ENCODE measurements around the gene WFDC1.

The WFDC1 gene

DNA sequence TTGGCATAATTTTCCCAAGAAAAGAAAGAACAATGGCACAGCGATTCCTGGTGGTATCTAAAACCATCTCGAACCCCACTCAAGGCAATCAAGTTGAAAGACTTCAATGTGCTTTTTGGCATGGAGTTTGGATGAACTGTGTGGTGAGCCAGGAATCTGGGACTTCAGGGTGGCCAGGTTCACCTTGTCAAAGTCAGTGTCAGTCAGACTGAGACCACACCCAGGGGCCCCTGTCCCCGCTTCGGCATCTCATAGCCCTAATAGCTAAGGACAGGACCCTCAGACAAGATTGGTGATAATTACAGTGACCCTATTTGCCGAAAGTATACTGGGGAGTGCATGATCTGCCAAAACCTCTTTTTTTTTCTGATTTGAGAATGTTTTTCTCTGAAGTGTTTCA is 25.8 kb downstream of the WFDC1 start:
- H3F3A ChIP-seq (ENCODE audit: low read depth), result no peaks in the 10 kb centered on the region
- no peaks in the 10 kb centered on the region for H4K20me1 ChIP-seq (ENCODE audit: insufficient read depth, low read length, poor library complexity, severe bottlenecking)
- no peaks in the 10 kb centered on the region for H3K79me2 ChIP-seq (ENCODE audit: insufficient read depth, low read length)
- no peak overlapping the region for H3K4me3 ChIP-seq (ENCODE audit: low read length, poor library complexity, severe bottlenecking)
- TF ChIP-seq CTCF (conservative IDR thresholded peaks at IDR 0.05; ENCODE audit: low read length) (no peak), EZH2phosphoT487 (IDR thresholded peaks at IDR 0.05; ENCODE audit: borderline replicate concordance) (no peak)
- peaks cover 3% of the 10 kb centered on the region; the same call in 1 of the 2 replicates for H3K9me3 ChIP-seq (ENCODE audit: insufficient read depth, low read depth, low read length)
- no peak overlapping the region for H2AFZ ChIP-seq (ENCODE audit: low read length)
- H3K36me3 ChIP-seq (ENCODE audit: insufficient read depth, low read length), result no peaks in the 10 kb centered on the region
- no peak overlapping the region for H3K4me2 ChIP-seq (ENCODE audit: low read depth, low read length, poor library complexity, severe bottlenecking)
- H3K9ac ChIP-seq (ENCODE audit: low read depth, low read length, poor library complexity, severe bottlenecking), result no peak overlapping the region
- no peaks in the 10 kb centered on the region for H3K9me2 ChIP-seq (replicated peaks; ENCODE audit: low read depth, low read length)
- H3K4me1 ChIP-seq (ENCODE audit: insufficient read depth, low read length, poor library complexity, severe bottlenecking), result no peaks in the 10 kb centered on the region
- H3K27me3 ChIP-seq (ENCODE audit: insufficient read depth, low read length, poor library complexity, severe bottlenecking), result no peaks in the 10 kb centered on the region

- H3K79me2 ChIP-seq (ENCODE audit: insufficient read depth, low read length), result no peaks in the 10 kb centered on the region
- no peaks in the 10 kb centered on the region for H3K36me3 ChIP-seq (ENCODE audit: insufficient read depth, low read length)
- H2AFZ ChIP-seq (ENCODE audit: low read length), result no peak overlapping the region
- no peak overlapping the region for H3K4me2 ChIP-seq (ENCODE audit: low read depth, low read length, poor library complexity, severe bottlenecking)
- no peaks in the 10 kb centered on the region for H4K20me1 ChIP-seq (ENCODE audit: insufficient read depth, low read length, poor library complexity, severe bottlenecking)
- no peaks in the 10 kb centered on the region for H3F3A ChIP-seq (ENCODE audit: low read depth)
- TF ChIP-seq CTCF (conservative IDR thresholded peaks at IDR 0.05; ENCODE audit: low read length), result no peak
- no peak for TF ChIP-seq EZH2phosphoT487 (IDR thresholded peaks at IDR 0.05; ENCODE audit: borderline replicate concordance)
- no peak overlapping the region for H3K4me3 ChIP-seq (ENCODE audit: low read length, poor library complexity, severe bottlenecking)
- H3K9me2 ChIP-seq (replicated peaks; ENCODE audit: low read depth, low read length), result no peaks in the 10 kb centered on the region
- peaks cover 3% of the 10 kb centered on the region; the same call in 1 of the 2 replicates for H3K9me3 ChIP-seq (ENCODE audit: insufficient read depth, low read depth, low read length)
- no peaks in the 10 kb centered on the region for H3K4me1 ChIP-seq (ENCODE audit: insufficient read depth, low read length, poor library complexity, severe bottlenecking)
- no peak overlapping the region for H3K9ac ChIP-seq (ENCODE audit: low read depth, low read length, poor library complexity, severe bottlenecking)
- no peaks in the 10 kb centered on the region for H3K27me3 ChIP-seq (ENCODE audit: insufficient read depth, low read length, poor library complexity, severe bottlenecking)
These were observed 27.3 kb downstream of the WFDC1 start for GRCh38 chr16:84321932-84322331.

DNA sequence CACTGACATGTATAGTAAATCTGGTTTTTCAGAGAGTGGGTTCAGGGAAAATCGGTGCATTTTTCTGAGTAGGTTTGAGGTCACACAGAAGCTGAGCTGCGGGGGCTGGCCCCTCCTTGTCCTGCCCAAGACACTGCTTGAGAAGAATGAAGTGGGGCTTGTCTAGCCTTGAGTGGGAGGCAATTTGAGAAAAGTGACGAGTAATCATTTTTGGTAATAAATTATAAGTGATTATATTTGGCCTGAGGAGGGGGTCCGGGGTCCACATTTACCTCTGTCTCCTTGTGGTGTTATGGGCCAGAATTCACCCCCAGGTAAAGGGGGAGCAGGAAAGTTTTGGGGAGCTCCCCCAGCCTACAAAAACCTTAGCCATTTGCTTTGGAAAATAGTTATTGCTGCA is 28.1 kb downstream of the WFDC1 start:
- TF ChIP-seq CTCF (conservative IDR thresholded peaks at IDR 0.05; ENCODE audit: low read length), result no peak
- no peak for TF ChIP-seq EZH2phosphoT487 (IDR thresholded peaks at IDR 0.05; ENCODE audit: borderline replicate concordance)
- no peaks in the 10 kb centered on the region for H3F3A ChIP-seq (ENCODE audit: low read depth)
- H3K4me1 ChIP-seq (ENCODE audit: insufficient read depth, low read length, poor library complexity, severe bottlenecking), result no peaks in the 10 kb centered on the region
- no peaks in the 10 kb centered on the region for H3K27me3 ChIP-seq (ENCODE audit: insufficient read depth, low read length, poor library complexity, severe bottlenecking)
- no peaks in the 10 kb centered on the region for H4K20me1 ChIP-seq (ENCODE audit: insufficient read depth, low read length, poor library complexity, severe bottlenecking)
- H3K9me2 ChIP-seq (replicated peaks; ENCODE audit: low read depth, low read length), result no peaks in the 10 kb centered on the region
- H3K9me3 ChIP-seq (ENCODE audit: insufficient read depth, low read depth, low read length), result peaks cover 3% of the 10 kb centered on the region; the same call in 1 of the 2 replicates
- H3K4me3 ChIP-seq (ENCODE audit: low read length, poor library complexity, severe bottlenecking), result no peak overlapping the region
- no peaks in the 10 kb centered on the region for H3K79me2 ChIP-seq (ENCODE audit: insufficient read depth, low read length)
- H3K4me2 ChIP-seq (ENCODE audit: low read depth, low read length, poor library complexity, severe bottlenecking), result no peak overlapping the region
- H3K9ac ChIP-seq (ENCODE audit: low read depth, low read length, poor library complexity, severe bottlenecking), result no peak overlapping the region
- H2AFZ ChIP-seq (ENCODE audit: low read length), result no peak overlapping the region
- H3K36me3 ChIP-seq (ENCODE audit: insufficient read depth, low read length), result no peaks in the 10 kb centered on the region
